Measurements from ENCODE around the gene TANGO6.

The TANGO6 gene

DNA sequence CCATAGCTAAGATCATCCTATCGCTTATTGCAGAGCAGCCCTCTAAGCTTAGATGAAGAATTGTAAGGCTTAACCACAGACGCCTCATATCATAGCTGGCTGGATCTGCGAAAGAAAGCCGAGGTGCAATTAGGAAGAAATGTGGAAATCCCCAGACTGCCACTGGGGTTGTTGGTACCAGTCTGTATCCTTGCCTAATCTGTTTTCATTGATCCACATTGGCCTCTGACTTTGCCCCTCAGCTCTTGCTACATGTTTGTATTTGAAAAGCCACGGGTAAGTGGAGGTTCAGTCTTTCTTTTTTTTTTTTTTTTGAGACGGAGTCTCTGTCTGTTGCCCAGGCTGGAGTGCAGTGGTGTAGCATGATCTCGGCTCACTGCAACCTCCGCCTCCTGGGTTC is 48.9 kb downstream of the TANGO6 start:
- no peaks in the 10 kb centered on the region for H3K9me3 ChIP-seq
- no peaks in the 10 kb centered on the region for H3K27me3 ChIP-seq
- DNase-seq: no peak
- no peaks in the 10 kb centered on the region for H3K36me3 ChIP-seq
- no peak overlapping the region for H3K27ac ChIP-seq
- TF ChIP-seq, protein P1, sequence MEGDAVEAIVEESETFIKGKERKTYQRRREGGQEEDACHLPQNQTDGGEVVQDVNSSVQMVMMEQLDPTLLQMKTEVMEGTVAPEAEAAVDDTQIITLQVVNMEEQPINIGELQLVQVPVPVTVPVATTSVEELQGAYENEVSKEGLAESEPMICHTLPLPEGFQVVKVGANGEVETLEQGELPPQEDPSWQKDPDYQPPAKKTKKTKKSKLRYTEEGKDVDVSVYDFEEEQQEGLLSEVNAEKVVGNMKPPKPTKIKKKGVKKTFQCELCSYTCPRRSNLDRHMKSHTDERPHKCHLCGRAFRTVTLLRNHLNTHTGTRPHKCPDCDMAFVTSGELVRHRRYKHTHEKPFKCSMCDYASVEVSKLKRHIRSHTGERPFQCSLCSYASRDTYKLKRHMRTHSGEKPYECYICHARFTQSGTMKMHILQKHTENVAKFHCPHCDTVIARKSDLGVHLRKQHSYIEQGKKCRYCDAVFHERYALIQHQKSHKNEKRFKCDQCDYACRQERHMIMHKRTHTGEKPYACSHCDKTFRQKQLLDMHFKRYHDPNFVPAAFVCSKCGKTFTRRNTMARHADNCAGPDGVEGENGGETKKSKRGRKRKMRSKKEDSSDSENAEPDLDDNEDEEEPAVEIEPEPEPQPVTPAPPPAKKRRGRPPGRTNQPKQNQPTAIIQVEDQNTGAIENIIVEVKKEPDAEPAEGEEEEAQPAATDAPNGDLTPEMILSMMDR (IDR thresholded peaks at IDR 0.05): no peak
- no peak overlapping the region for H3K4me3 ChIP-seq
- intact Hi-C loops (cut with DNase I; ENCODE audit: low total_unique reads): no loop called here
- H3K4me1 ChIP-seq: no peaks in the 10 kb centered on the region

DNA sequence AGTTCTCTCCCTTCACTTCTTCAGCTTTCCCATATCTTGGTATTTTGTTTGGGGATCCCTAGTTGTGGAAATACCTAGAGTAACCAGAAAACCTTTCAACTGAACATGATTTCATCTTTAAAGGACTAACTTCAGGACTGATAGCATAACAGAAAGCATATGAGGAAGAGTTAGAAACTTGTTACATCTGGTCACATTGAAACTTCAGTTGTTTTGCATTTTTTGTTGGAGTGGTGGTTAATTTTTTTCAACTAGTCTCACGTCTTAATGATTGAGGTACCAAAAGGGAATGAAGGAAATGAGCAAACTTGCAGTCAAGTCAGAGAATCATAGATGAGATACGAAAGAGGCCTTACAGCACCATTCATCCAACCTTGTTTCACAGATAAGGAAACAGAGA is 49.6 kb downstream of the TANGO6 start:
- intact Hi-C loops (cut with DNase I; ENCODE audit: low total_unique reads): no loop called here
- TF ChIP-seq, protein P1 (IDR thresholded peaks at IDR 0.05): no peak
- Histone ChIP-seq H3K27ac (no peak overlapping the region), H3K9me3 (no peaks in the 10 kb centered on the region), H3K4me3 (no peak overlapping the region), H3K36me3 (no peaks in the 10 kb centered on the region), H3K4me1 (no peaks in the 10 kb centered on the region), H3K27me3 (no peaks in the 10 kb centered on the region)
- no peak for DNase-seq

DNA sequence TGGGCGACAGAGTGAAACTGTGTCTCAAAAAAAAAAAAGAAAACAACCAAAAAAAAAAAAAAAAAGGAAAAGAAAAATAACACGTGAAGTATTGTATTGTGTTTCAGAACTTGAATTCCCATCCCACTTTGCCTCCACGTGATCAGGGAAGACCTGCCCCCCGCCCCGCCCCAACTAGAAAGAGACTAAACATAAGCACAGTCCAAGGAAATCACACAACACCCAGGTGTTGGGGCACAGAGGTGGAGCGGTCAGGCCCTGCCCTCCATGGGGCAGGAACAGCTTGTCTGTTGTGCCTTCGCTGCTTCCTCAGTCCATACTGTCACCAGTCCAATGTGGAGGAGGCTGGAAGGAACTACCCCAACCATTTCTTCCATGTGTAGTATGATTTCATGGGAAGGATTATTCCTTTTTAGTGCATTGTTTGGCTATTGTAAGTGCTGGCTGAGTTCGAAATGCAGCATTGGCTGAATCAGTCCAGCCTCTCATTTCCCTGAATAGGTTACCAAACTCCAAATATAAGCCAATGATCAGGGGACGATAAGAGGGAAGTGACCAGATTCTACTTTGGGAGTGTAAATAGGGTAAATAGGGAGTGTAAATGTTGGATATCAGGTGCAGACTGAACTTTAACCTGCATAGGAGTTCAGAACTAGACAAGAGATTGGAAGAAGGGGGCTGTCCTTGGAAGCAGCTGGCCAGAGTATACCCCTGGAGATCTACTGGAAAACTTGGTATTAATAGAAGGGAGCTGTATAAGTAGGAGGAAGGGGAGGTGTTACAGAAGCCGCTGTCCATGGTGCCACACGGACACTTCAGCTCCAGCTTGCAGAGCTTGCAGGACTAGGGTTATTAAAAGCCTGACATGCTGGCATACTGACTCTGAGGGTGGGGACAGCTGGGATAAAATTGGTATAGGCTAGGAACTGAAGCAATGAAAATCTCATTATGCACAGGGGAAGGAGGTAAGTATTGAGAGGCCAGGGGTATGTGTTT is 50.7 kb downstream of the TANGO6 start:
- intact Hi-C loops (cut with DNase I; ENCODE audit: low total_unique reads): no loop called here
- H3K9me3 ChIP-seq: no peaks in the 10 kb centered on the region
- DNase-seq: no peak
- no peak overlapping the region for H3K4me3 ChIP-seq
- H3K27me3 ChIP-seq: no peaks in the 10 kb centered on the region
- TF ChIP-seq, protein P1 (IDR thresholded peaks at IDR 0.05): no peak
- no peaks in the 10 kb centered on the region for H3K4me1 ChIP-seq
- no peak overlapping the region for H3K27ac ChIP-seq
- H3K36me3 ChIP-seq: no peaks in the 10 kb centered on the region

DNA sequence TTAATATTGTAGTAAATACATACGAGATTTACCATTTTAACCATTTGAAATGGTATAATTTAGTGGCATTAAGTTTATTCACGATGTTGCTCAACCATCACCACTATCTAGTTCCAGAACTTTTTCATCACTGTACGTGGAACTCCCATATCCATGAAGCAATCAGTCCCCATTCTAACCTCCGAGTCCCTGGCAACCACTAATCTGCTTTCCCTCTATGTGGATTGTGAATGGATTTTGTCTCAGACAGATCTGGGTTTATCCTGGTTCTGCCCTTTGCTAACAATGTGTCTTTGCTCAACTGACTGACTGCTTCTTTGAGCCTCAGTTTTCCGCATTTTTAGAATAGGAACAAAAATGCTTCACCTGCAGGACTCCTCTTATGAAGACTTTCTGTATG is 51.4 kb downstream of the TANGO6 start:
- no peak for DNase-seq
- Histone ChIP-seq H3K27ac (no peak overlapping the region), H3K27me3 (no peaks in the 10 kb centered on the region), H3K9me3 (no peaks in the 10 kb centered on the region), H3K4me1 (no peaks in the 10 kb centered on the region), H3K36me3 (no peaks in the 10 kb centered on the region), H3K4me3 (no peak overlapping the region)
- TF ChIP-seq, protein P1 (IDR thresholded peaks at IDR 0.05): no peak
- intact Hi-C loops (cut with DNase I; ENCODE audit: low total_unique reads): no loop called here

DNA sequence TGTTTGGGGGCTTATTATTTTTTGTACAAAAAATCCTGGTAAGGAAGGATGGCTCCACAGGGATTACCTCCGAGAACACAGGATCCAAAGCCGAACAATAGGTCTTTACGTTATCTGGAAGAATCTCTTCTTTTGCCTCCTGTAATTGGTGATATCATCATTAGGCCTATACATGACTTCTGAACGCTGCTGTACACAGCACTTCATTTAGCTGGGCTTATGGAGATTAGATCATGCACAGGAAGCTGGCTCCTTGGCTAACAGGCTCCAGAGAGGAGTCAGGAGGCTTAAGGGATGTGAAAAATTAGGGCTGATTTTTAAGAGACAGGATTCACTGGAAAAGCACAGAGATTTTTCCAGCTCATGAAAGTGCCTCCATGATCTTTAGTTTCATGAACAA is 54.7 kb downstream of the TANGO6 start:
- no peak for DNase-seq
- TF ChIP-seq, protein P1 (IDR thresholded peaks at IDR 0.05): no peak
- peaks cover 0 to 11% (median 3%) of the 10 kb centered on the region in 4 donors for H3K4me1 ChIP-seq
- H3K27ac ChIP-seq: no peak overlapping the region
- H3K36me3 ChIP-seq: peaks cover 0 to 5% (median 2%) of the 10 kb centered on the region in 3 donors
- no peak overlapping the region for H3K4me3 ChIP-seq
- no peaks in the 10 kb centered on the region for H3K27me3 ChIP-seq
- intact Hi-C loops (cut with DNase I; ENCODE audit: low total_unique reads): no loop called here
- H3K9me3 ChIP-seq: no peaks in the 10 kb centered on the region
